AML-193 (cell line): ENCODE data around the gene ATF6.

Source experiments
- DNase-seq, 2 experiments: peaks; one replicate each; lab custom pipeline; 2025; lab: John Stamatoyannopoulos, UW

The ATF6 gene

DNA sequence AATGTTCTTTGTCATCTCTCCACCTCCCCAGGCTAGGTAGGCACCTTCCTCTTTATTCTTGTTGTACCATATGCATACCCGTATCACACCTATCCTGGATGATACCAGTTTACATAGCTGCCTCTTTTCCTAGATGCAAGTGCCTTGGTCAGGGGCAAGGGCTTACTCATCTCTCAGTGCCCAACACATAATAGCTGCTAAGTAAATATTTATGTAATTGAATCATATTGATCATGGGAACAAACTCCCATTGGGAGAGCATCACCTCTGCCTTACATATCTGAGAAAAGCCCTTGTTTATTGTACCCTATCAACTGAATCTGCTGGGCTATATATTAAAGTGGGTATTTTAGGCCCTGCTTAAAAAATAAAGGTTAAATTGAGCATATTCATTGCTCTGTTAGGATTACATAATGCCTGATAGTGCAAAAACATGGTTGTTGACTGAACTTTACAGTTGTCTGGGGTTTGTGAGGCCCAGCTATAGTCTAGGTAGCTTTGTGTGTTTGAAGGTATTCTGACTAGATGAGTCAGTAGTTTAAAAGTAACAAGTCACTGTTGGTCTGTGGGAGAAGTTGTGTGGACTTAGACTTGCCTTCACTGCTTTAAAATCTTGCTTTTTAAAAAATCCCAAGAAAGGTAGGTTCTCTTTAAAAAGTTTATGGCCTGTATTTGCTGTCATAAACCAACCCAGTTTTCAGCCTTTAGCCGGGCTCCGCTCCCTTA is 174.9 kb downstream of the ATF6 start:
- no peak for DNase-seq

DNA sequence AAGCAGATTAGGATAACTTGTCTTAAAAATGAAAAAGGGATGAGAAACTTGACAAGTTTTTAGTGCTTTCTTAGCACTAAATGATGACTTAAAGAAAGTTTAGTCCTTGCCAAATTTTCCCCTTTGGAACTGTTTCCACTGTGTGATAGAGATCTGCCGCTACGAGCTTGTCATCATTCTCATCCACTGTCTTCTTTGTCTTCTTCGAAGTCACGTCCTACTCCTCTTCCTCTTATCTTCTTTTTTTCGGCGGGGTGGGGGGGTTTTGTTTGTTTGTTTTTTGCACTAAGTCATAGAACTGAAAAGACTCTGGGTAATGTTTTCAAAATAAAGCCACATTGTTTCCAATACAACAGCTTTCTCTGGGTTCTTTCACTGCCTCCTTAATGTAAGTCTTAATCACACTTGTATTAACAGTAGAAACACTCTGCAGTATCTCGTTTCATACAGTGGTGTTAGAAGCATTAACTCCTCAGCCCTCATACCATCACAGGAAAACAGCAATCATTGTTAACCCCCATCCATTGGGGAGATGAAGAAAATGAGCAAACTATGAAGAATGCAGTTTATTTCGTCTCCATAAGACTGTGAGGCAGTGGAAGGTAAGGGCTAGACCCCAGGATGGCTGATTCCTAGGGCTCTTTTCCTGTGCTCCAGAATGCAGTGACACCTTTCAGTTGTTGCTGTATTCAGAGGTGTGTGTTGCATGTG is 175.8 kb downstream of the ATF6 start:
- DNase-seq: no peak

DNA sequence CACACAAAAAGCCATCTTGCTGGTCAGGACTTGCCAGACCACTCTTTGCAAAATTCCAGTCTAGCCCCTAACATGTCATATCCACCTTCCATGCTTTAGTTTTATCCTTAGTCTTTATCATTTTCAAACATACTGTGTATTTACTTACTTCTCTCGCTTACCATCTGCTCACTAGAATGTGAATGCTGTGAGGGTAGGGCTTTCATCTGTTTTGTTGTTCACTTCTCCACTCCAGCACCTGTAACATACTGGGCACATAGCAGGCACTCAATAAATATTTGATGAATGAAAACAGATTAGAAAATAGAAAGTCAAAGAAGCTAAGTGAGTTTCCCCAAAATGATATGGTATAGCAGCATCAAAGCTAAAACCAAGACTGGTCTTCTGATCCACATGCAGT is 177.6 kb downstream of the ATF6 start:
- no peak for DNase-seq

DNA sequence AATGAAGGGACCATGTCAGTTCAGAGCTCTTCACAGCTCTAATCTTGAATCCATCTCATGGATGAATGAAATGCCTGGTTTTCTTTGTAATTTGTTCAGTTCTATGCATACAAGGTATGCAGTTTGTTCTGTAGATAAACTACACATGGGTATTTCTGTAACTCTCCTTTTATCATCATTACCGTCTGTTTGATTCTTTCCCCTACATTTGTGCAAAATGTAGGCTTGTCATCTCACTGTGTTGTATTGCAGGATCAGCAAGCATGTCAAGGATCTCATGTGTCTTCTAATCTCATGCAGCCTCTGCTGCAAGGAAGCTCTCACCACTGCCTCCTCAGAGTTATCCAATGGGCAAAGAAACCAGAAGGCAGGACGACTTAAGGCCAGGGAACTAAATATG is 178.3 kb downstream of the ATF6 start:
- no peak for DNase-seq

DNA sequence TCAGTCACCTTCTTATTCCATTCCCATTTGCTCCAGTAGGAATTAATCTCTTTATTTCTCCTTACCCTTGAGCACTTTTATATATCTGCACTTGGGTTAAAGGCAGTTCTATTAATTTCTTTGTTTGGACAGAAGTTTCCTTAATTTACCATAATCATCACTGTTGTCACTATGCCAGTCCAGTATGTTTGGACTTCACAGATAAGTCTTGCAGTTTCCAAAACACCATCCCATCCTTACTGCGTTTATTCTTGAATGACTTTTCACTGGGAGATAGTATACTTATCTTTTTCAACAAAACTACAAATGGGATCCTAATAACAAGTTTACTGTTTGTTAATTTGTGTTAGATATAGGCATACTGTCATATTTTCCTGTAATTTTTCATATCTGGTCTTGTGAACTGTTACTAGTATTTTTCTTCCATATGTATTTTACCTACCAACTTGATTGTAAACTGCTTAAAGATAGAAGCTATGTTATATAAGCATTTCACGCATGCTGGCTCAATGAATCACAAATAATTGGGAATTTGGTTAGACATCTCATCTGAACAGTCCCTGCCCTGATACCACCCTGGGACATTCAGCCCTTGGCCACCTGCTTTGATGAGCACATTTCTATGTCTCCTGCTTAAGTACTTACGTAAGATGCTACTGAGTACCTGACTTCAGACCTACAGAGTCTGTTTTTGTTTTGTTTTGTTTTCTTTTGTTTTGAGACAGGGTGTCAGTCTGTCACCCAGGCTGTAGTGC is 179.4 kb downstream of the ATF6 start:
- DNase-seq: no peak

DNA sequence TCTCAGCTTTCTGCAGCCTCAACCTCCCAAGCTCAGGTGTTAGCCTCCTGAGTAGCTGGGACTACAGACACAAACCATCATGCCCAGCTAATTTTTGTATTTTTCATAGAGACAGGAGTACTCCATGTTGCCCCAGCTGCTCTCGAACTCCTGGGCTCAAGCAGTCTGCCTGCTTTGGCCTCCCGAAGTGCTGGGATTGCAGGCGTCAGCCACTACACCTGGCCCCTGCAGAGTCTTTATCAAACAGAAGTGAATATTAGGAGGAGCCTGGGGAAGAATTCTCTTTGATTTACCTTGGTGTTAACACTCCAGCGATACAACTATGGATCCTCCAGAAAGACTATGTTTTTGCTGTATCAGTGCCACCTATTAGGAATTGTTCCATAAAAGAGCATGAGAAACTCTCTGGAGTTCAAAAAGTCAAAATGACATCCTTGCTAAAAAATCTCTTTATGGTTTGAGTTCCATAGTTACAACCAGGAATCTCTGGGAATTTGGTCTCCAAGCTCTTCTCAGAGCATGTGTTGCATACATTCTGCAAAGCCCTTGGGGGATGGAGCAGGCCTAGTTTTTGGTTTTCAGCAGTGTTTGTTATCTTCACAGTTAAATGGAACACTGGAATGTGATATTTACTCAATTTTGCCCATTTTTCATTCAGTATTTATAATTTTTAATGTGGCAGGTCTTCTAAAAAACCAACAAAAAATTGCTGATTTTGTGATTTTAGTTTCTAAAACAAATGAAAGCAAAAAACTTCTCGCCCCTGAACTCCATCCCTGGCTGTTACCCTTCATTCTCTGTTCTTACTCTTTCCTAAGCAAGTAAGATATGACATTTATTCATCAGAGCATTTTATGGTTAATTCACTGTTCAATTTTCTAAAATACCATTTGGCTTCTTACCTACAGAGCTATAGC is 180.2 kb downstream of the ATF6 start:
- no peak for DNase-seq

DNA sequence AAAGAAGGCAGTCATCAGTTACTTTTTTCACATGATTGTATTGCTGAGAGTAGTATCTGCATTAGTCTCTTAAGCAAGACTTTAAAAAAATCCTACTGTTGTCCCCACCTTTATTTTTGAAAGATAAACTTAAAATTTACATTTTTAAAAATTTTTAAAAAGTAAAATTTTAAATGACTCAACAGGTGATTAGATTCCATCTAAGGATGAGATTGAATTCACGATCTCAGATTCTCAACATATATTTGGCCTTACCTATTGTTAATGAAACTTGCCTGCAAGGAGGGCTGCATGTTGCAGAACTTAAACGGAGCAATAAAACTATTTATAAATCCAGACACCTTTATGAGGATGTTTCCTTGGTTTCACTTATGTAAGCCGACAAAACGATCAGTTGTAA is 182.3 kb downstream of the ATF6 start:
- no peak for DNase-seq

DNA sequence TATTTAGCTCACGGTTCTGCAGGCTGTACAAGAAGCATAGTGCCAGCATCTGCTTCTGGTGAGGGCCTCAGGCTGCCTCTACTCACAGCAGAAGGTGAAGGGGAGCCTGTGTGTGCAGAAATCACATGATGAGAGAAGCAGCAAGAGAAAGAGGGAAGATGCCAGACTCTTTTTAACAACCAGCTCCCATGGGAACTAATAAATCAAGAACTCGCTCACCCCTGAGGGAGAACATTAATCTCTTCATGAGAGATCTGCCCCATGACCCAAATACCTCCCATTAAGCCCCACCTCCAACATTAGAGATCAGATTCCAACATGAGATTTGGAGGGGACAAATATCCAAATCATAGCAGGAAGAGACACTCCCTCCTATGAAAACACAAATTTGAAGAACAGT is 183.4 kb downstream of the ATF6 start:
- DNase-seq: no peak

DNA sequence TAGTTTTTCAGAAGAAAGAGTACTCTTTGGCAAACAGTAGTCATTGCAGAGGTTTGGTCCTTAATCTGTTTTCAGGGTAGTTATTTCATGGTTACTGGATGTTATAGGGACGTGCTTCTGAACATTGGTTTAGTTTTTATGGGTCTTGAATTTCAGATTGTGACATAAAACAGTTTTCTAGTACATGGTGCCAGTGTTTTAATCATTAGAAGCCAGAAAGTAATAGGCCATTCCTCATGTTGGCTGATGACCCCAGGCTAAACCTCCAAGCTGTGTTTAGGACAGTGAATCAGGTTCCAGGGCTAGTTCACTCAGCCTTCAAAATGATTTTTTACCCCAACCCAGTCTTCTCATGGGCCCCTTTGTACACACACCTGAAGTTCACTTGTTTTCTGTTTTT is 184.3 kb downstream of the ATF6 start:
- DNase-seq: no peak

DNA sequence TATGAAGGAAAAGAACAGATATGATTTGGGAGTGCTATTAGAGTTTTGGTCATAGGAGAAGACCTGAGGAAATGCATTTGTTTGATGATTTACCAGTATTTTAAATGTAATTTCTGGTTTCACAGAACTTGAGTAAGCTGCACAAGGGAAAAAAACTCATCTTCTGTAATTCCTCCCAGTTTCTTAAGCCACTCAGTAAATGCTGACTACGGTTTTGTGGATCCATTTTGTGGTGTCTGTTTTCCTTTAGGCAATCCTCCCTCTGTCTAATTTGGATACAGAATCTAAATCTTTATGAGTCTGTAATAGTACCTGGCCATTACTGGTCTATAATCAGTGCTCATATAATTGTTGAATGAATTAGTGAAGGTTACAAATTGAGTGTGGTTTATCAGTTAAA is 185.5 kb downstream of the ATF6 start:
- DNase-seq: no peak

DNA sequence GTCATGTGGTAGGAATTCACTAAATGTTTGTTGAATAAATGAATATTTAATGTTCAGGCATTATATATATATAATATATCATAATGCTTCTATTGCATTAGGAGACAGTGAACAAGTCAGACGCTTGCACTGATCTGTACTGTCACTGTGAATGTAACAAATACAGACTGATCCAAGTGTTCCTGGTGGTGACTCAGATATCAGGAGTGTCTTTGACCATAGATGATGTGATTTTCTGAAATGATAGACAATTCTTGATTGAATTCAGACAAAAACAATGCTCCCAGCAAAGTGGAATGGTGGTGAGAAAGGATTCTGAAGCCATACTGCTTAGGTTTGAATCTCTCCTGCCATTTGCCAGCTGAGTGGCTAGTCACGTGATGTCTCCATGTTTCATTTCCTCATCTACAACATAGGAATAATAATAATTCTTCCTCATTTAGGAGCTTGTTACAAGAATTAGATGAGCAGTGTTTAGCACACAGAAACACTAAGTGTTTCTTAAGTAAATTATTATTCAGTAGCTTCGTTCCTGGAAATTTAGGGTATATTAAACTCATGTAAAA is 186.6 kb downstream of the ATF6 start:
- no peak for DNase-seq

DNA sequence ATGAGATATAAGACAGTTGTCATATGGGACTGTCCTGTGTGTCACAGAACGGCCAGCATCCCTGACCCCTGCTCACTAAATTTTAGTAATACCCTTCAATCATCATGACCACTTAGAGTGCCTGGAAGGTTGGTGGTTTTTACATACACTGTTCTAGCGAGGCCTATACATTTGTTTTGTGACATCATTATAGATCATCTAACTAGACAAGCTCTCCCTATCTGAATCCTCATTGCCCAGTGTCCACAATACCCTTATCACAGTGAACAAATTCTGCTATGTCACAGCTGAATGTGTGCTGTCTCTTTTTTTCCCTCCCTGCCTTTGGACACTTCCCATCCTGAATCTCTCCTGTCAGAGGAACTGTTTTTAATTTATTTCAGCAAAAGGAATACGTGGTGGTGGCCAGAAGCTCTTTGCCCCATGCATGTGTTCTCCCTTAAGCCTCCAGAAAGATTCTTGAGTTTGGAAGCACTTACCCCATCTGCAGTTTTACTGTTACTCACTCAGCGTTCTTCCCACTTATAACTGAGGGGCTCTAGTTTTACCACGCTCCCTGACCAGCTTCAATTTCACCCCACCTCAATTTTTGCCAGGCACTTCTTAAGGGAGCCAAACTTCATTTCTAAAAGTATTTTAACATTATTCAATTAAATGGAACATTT is 187.3 kb downstream of the ATF6 start:
- no peak for DNase-seq

DNA sequence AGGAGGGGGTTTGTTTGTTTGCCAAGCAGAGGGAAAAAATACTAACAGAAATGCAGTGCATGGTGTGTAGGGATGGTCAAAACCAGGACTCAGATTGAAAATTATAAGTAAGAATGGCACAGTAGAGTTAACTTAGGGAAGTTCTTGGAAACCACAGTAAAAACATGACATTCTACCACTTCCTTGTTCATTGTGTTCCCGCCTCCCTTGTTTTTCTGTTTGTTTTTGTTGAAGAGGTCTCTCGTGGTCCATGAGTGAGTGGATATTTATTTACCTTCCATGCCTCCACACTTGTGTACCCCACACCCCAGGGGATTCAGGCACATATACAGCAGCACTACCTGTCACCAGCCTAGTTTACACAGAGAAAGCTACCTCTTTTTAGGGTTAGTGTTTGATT is 187.9 kb downstream of the ATF6 start:
- DNase-seq: no peak

DNA sequence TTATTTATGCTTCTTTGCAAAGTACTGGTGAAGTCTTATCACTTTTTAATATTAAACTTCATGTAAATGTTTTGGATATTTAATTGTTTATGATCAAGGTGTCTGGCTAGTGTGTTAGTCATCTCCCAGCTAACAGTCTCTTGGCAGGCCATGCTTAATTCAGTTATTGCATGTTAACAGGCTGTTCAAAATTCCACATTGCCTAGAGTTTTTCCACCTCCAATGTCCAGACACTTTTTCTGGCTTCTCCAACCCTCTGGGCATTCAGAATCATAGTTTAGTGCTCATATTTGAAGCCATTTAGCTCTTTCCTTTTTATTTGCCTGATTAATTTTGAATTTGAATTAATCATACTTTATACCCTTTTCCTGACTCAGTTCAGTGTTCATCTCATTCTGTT is 188.3 kb downstream of the ATF6 start:
- DNase-seq: no peak

DNA sequence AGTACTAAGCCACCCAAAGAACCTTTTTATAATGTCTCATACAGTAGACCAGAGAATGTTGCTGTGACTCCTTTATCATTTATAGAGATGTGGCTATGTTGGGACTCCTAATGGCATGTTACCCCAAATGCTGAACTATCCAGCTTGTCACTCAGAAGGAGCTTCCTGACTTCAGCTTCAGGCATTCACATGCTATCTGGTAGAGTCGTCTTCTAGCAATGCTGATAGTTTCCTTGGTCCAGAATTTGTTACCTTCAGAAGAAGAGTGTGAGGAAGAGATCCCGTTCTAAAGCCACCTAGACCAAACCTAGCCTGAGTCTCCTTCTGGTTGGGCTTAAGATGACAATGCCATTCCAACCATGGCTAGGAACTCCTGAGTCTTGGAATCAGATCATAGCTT is 189.5 kb downstream of the ATF6 start:
- no peak for DNase-seq

DNA sequence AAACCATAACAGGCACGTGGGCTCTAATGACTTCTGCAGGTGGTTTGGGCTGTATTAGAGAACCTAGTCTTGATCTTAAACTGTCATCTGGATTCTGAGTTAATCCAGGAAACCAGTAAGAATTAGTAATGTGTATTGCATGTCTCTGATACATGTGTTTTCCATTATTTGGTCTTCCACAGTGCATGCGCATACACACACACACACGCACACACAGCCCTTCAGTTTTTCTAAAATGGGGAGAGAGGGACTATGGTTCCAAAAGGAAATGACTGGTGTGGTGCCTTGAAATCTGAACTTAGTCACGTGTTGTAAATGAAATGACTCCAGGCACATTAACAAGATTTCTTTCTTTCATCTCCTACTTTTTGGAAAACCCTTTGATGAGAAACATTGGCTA is 190.0 kb downstream of the ATF6 start:
- no peak for DNase-seq

DNA sequence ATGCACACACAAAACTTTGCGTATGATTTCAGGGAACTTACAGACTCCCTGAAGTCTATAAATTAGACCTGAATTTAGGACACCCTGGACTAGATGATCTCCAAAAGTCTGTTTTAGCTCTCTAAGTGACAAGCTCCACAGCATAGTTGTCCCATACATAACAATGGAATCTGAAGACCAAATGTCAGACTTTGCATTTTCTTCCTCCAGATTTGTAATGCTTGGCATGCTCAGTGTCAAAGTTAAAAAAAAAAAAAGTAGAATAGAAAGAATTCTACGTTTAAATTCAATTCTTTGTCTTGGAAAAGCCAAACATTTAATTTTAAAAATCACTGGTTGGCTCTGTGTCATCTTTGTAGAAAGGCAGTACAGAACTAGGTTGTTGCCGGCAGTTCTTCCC is 190.8 kb downstream of the ATF6 start:
- DNase-seq: no peak

DNA sequence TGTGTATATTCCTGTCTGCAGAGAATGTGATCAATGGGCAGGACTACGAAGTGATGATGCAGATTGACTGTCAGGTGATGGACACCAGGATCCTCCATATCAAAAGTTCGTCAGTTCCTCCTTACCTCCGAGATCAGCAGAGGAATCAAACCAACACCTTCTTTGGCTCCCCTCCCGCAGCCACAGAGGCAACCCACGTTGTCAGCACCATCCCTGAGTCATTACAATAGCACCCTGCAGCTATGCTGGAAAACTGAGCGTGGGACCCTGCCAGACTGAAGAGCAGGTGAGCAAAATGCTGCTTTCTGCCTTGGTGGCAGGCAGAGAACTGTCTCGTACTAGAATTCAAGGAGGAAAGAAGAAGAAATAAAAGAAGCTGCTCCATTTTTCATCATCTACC is 192.3 kb downstream of the ATF6 start:
- DNase-seq: no peak

DNA sequence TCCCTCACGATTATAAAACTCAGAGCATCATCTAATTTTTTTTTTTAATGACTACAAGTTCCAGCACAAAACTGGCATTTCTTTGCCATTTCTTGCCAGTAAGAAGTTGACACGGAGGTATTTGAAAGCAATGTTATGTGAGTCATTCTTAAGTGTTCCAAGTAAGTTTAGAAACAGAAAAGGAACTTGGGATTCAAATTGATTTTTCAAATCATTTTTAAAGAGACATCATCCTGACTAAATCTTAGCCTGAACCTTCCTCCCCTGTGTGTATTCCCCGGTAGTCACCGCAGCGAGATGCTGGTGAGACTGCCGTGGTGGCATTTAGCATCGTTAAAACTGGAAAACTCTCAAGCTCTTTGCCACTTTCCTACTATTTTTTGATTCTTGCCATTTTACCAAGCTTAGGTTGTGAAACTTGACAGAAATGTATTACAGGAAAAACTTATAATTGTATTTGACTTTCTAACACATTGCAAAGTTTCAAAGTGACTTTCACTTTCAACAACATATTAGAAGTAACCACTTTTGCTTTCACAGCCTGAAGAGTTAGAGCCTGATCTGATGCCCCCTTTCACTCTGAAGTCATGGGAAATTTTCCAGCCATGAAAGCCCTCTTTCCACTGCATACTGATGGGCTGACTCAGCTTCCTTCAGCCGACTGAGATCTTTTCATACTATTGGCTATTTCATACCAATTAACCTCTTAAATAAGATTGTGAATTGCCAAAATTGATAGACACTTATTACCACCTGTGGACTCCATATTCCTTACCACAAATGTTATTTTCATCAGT is 196.2 kb downstream of the ATF6 start:
- no peak for DNase-seq

DNA sequence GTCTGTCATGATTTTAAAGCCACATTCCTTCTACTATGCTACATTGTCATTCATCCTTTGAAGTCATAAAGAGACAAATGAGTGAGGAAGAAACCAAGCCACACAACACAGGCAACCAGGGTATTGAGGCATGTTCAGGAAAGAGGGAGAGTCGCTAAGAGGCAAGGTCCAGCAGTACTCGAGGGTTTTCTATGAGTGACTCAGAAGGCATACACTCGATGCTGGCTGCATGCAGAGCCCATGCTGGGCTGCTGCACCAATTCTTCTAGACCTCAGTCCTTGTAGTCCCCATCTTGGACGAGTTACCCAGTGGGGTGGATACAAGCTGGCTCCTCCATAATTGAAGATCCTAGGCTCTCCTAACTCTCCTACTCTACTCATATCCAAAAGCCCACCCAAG is 199.9 kb downstream of the ATF6 start:
- no peak for DNase-seq
